SK-N-SH treated with all-trans-retinoic acid at 6 μM for 48 hours (cell line): ENCODE measurements around the gene MGMT.

Source experiments
- ISL1 ChIP-seq: fragments of 250-450 bp; sonication (Bioruptor Pico); IDR thresholded peaks from 2 replicates; pipeline ENCODE4 v2.1.2; 2022; ENCODE audit warnings: mild to moderate bottlenecking, moderate library complexity
- TF ChIP-seq, protein P1 (sequence below): fragments of 250-450 bp; sonication (Bioruptor Pico); IDR thresholded peaks from 2 replicates; pipeline ENCODE4 v1.5.1; 2020; ENCODE audit warnings: low read depth, mild to moderate bottlenecking, moderate library complexity

DNA sequence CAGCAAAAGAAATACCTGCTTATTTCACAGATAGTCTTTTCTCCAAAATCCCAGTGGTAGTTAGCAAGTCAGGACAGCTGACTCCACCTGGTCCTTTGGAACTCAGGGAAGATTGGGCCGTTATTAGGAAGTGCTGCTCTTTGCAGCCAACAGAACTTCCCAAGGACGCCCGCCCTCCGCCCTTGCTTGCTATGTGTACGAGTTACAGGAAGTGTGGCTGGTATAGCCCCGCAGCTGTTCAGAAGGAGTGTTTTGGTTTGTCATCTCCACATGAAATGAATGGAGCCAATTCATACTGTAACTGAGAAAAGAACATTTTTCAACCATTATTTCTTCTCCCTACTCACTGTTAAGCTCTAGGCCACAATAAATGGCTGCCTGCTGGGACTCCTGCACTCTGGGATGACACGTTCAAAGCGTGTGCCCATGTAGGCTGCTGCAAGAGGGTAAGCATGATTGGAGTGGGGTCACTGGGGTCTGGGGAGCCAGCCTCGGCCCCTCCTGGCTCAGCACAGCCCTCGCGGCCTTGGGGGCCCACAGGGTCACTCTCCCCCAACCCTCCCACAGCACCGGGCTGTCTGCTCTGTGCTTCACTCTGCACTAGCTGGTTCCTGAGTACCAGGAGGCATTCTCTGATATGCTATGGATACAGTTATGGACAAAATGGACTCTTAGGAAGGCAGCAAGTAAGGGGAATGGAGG, 253.0 kb downstream of the MGMT start:
- TF ChIP-seq, protein P1, sequence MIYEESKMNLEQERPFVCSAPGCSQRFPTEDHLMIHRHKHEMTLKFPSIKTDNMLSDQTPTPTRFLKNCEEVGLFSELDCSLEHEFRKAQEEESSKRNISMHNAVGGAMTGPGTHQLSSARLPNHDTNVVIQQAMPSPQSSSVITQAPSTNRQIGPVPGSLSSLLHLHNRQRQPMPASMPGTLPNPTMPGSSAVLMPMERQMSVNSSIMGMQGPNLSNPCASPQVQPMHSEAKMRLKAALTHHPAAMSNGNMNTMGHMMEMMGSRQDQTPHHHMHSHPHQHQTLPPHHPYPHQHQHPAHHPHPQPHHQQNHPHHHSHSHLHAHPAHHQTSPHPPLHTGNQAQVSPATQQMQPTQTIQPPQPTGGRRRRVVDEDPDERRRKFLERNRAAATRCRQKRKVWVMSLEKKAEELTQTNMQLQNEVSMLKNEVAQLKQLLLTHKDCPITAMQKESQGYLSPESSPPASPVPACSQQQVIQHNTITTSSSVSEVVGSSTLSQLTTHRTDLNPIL (CRISPR knock-in tag), result no peak
- TF ChIP-seq ISL1, result no peak
